Astrocyte (in vitro differentiated cells and primary cell): ENCODE data around the gene CIZ1. TPM values are rescaled to one million over a fixed set of nuclear protein-coding genes. Genes with fewer than 3 reads are reported as not detected.

Source experiments
- DNase-seq: peaks from one replicate; pipeline ENCODE4 v3.0.0-alpha.2; 2010; ENCODE audit warnings: low read depth
- FAIRE-seq: peaks from 2 replicates; lab custom pipeline; 2011; peaks lifted over from hg19 to GRCh38; lab: Jason Lieb, UNC
- H2AFZ ChIP-seq: 2 replicates; pipeline ENCODE4 v1.6.0; 2012; ENCODE audit warnings: low read depth, low read length, inconsistent platforms
- H3K27ac ChIP-seq: 2 replicates; pipeline ENCODE4 v1.5.1; 2011; ENCODE audit warnings: low read depth, low read length, inconsistent platforms
- H3K27me3 ChIP-seq: 2 replicates; pipeline ENCODE4 v1.6.0; 2011; ENCODE audit warnings: low read length, inconsistent platforms; ENCODE audit not compliant: insufficient read depth
- H3K36me3 ChIP-seq: 2 replicates; pipeline ENCODE4 v1.5.1; 2011; ENCODE audit warnings: low read length, inconsistent platforms; ENCODE audit not compliant: insufficient read depth
- H3K4me1 ChIP-seq: 2 replicates; pipeline ENCODE4 v1.5.1; 2011; ENCODE audit warnings: low read length, inconsistent platforms; ENCODE audit not compliant: insufficient read depth
- H3K4me2 ChIP-seq: 2 replicates; pipeline ENCODE4 v1.6.0; 2012; ENCODE audit warnings: low read length, inconsistent platforms
- H3K4me3 ChIP-seq: 2 replicates; pipeline ENCODE4 v1.5.1; 2011; ENCODE audit warnings: low read depth, mild to moderate bottlenecking, low read length, inconsistent platforms; ENCODE audit not compliant: insufficient read depth
- H3K79me2 ChIP-seq: 2 replicates; pipeline ENCODE4 v1.6.0; 2012; ENCODE audit warnings: mild to moderate bottlenecking, low read length, inconsistent platforms; ENCODE audit not compliant: insufficient read depth
- H3K9ac ChIP-seq: 2 replicates; pipeline ENCODE4 v1.6.0; 2012; ENCODE audit warnings: mild to moderate bottlenecking, low read length, inconsistent platforms
- H3K9me3 ChIP-seq: 2 replicates; pipeline ENCODE4 v1.5.1; 2012; ENCODE audit warnings: low read depth, mild to moderate bottlenecking, low read length, inconsistent platforms; ENCODE audit not compliant: insufficient read depth
- H4K20me1 ChIP-seq: 2 replicates; pipeline ENCODE4 v1.6.0; 2012; ENCODE audit warnings: low read length, inconsistent platforms; ENCODE audit not compliant: insufficient read depth
- H3K27ac Mint-ChIP-seq: one replicate; pipeline ENCODE4 v1.8.0; 2021; ENCODE audit warnings: mild to moderate bottlenecking, mixed read lengths; ENCODE audit not compliant: unreplicated experiment
- H3K27me3 Mint-ChIP-seq: one replicate; pipeline ENCODE4 v1.8.0; 2021; ENCODE audit warnings: low read depth, mixed read lengths; ENCODE audit not compliant: unreplicated experiment
- H3K36me3 Mint-ChIP-seq: one replicate; pipeline ENCODE4 v1.8.0; 2021; ENCODE audit warnings: low read depth, mixed read lengths; ENCODE audit not compliant: unreplicated experiment
- H3K4me1 Mint-ChIP-seq: one replicate; pipeline ENCODE4 v1.8.0; 2021; ENCODE audit warnings: low read depth, mixed read lengths; ENCODE audit not compliant: unreplicated experiment
- H3K4me3 Mint-ChIP-seq: one replicate; pipeline ENCODE4 v1.8.0; 2021; ENCODE audit warnings: mild to moderate bottlenecking, moderate library complexity, mixed read lengths; ENCODE audit not compliant: unreplicated experiment
- H3K9me3 Mint-ChIP-seq: one replicate; pipeline ENCODE4 v1.8.0; 2021; ENCODE audit warnings: mild to moderate bottlenecking, mixed read lengths; ENCODE audit not compliant: unreplicated experiment
- CTCF ChIP-seq: IDR thresholded peaks from 2 replicates; pipeline ENCODE4 v1.5.1; 2011; ENCODE audit warnings: low read depth, mild to moderate bottlenecking, inconsistent platforms, low read length, moderate library complexity; ENCODE audit not compliant: insufficient read depth
- EZH2 ChIP-seq: IDR thresholded peaks from 2 replicates; pipeline ENCODE4 v1.6.1; 2012; ENCODE audit warnings: mild to moderate bottlenecking, low read length, inconsistent platforms; ENCODE audit not compliant: insufficient read depth
- total RNA-seq: library from RNA; stranded (reverse); gene quantifications from 2 replicates; pipeline ENCODE4 v1.2.1, GENCODE V29; 2021

The CIZ1 gene
- total RNA-seq, 1 donor from 2014 or later: 117 TPM

- Histone ChIP-seq H3K27me3 (no peaks in the 10 kb centered on the region), H3K4me2 (no peak overlapping the region), H2AFZ (no peak overlapping the region), H4K20me1 (no peaks in the 10 kb centered on the region), H3K9me3 (no peaks in the 10 kb centered on the region), H3K9ac (no peak overlapping the region), H3K79me2 (no peaks in the 10 kb centered on the region), H3K4me1 (no peaks in the 10 kb centered on the region), H3K4me3 (no peak overlapping the region), H3K36me3 (no peaks in the 10 kb centered on the region), H3K27ac (no peak overlapping the region)
- H3K9me3 Mint-ChIP-seq: no peaks in the 10 kb centered on the region
- no peak overlapping the region for H3K4me3 Mint-ChIP-seq
- no peak for DNase-seq
- TF ChIP-seq EZH2: no peak
- no peak for TF ChIP-seq CTCF
- H3K27me3 Mint-ChIP-seq: peaks cover 28% of the 10 kb centered on the region
- H3K36me3 Mint-ChIP-seq: no peaks in the 10 kb centered on the region
- H3K27ac Mint-ChIP-seq: no peak overlapping the region
- no peak for FAIRE-seq
- H3K4me1 Mint-ChIP-seq: peaks cover 6% of the 10 kb centered on the region
Observed at GRCh38 chr9:128145536-128145935, 45.8 kb downstream of the CIZ1 start.

GRCh38 chr9:128144239-128145181 lies 46.9 kb downstream of the CIZ1 start:
- H2AFZ ChIP-seq: no peak overlapping the region
- no peaks in the 10 kb centered on the region for H4K20me1 ChIP-seq
- Mint-ChIP-seq H3K4me1 (peaks cover 6% of the 10 kb centered on the region), H3K36me3 (no peaks in the 10 kb centered on the region), H3K27me3 (peaks cover 23% of the 10 kb centered on the region), H3K27ac (no peak overlapping the region), H3K9me3 (no peaks in the 10 kb centered on the region), H3K4me3 (no peak overlapping the region)
- no peak overlapping the region for H3K4me3 ChIP-seq
- no peaks in the 10 kb centered on the region for H3K4me1 ChIP-seq
- no peak for FAIRE-seq
- H3K79me2 ChIP-seq: no peaks in the 10 kb centered on the region
- H3K9ac ChIP-seq: no peak overlapping the region
- no peak overlapping the region for H3K27ac ChIP-seq
- TF ChIP-seq EZH2: no peak
- H3K4me2 ChIP-seq: no peak overlapping the region
- H3K36me3 ChIP-seq: no peaks in the 10 kb centered on the region
- DNase-seq: no peak
- no peaks in the 10 kb centered on the region for H3K9me3 ChIP-seq
- H3K27me3 ChIP-seq: no peaks in the 10 kb centered on the region

GRCh38 chr9:128143525-128144238 lies 47.7 kb downstream of the CIZ1 start:
- Histone ChIP-seq H3K9ac (no peak overlapping the region), H3K9me3 (no peaks in the 10 kb centered on the region), H3K36me3 (no peaks in the 10 kb centered on the region), H3K79me2 (no peaks in the 10 kb centered on the region), H4K20me1 (no peaks in the 10 kb centered on the region), H3K27me3 (no peaks in the 10 kb centered on the region), H2AFZ (no peak overlapping the region), H3K27ac (no peak overlapping the region), H3K4me2 (no peak overlapping the region), H3K4me1 (no peaks in the 10 kb centered on the region), H3K4me3 (no peak overlapping the region)
- no peak for TF ChIP-seq EZH2
- no peak for TF ChIP-seq CTCF
- H3K9me3 Mint-ChIP-seq: no peaks in the 10 kb centered on the region
- peaks cover 16% of the 10 kb centered on the region for H3K27me3 Mint-ChIP-seq
- no peak overlapping the region for H3K4me3 Mint-ChIP-seq
- DNase-seq: no peak
- no peaks in the 10 kb centered on the region for H3K36me3 Mint-ChIP-seq
- no peaks in the 10 kb centered on the region for H3K4me1 Mint-ChIP-seq
- no peak for FAIRE-seq
- H3K27ac Mint-ChIP-seq: no peak overlapping the region
